Measurements from ENCODE around the gene C11orf21. TPM values are rescaled to one million over a fixed set of nuclear protein-coding genes. Genes with fewer than 3 reads are reported as not detected.

C11orf21 gene
- total RNA-seq, 1 donor = not detected

DNA sequence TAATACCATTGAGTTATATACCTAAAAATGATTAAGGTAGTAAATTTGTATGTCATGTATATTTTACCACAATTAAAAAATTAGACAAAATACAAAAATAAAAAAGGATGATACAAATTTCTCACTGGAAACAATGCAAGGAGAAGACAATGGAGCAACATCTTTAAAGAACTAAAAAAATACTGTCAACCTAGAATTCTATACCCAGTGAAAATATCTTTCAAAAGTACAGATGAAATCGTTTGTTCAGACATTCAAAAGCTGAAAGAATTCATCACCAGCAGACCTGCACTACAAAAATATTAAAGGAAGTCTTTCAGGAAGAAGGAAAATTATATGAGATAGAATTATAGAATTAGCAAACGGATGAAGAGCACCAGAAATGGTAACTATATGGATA, 21.5 kb downstream of the C11orf21 start:
- TF ChIP-seq, protein P1, sequence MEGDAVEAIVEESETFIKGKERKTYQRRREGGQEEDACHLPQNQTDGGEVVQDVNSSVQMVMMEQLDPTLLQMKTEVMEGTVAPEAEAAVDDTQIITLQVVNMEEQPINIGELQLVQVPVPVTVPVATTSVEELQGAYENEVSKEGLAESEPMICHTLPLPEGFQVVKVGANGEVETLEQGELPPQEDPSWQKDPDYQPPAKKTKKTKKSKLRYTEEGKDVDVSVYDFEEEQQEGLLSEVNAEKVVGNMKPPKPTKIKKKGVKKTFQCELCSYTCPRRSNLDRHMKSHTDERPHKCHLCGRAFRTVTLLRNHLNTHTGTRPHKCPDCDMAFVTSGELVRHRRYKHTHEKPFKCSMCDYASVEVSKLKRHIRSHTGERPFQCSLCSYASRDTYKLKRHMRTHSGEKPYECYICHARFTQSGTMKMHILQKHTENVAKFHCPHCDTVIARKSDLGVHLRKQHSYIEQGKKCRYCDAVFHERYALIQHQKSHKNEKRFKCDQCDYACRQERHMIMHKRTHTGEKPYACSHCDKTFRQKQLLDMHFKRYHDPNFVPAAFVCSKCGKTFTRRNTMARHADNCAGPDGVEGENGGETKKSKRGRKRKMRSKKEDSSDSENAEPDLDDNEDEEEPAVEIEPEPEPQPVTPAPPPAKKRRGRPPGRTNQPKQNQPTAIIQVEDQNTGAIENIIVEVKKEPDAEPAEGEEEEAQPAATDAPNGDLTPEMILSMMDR (IDR thresholded peaks at IDR 0.05; ENCODE audit: insufficient read depth, low read length) = no peak
- H3K4me3 ChIP-seq (ENCODE audit: low read depth, low read length) = no peak overlapping the region
- DNase-seq (ENCODE audit: low read depth) = no peak

DNA sequence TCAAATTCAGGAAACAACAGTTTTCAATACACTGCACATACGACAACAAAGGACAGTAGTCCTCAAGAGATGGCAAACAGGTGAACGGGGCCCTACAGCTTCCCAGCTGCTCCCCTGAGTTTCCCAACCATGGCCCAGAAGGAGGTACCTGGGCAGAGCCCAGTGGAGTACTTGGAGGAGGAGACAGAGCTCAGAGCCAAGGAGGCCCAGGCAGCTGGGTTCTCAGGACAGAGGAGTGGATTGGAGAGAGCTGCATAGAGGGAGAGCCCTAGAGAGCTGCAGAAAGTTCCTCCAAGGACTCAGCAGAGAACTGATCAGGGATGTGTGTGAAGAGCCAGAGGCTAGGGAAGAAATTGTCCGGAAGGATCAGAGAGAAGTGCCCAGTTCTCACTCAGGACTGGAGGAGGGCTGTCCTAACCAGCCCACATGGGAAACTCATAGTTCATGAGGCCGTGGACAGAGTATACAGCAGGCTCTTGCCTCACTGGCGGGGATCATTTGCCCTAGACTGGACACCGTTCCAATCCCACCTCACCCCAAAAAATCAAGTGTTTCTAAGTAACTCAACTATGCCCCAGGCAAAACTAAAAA, 23.7 kb downstream of the C11orf21 start:
- TF ChIP-seq, protein P1 (IDR thresholded peaks at IDR 0.05; ENCODE audit: insufficient read depth, low read length) = no peak
- DNase-seq (ENCODE audit: low read depth) = no peak
- no peak overlapping the region for H3K4me3 ChIP-seq (ENCODE audit: low read depth, low read length)

DNA sequence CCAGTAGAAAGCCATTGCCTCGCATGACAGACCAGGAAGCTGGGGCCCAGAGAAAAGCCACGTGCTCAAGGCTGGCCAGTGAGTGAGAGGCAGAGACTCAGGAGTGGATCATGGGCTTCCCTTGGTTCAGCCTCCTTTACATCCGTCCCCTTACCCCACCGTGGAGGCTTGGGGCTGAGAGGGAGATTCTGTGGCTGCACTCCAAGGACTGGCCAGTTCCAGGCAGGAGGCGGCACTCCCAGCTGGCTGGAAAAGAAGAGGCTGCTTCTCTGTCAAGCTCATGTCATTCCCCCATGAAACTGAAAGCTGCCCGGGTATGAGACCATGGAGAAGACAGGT, 24.7 kb downstream of the C11orf21 start:
- H3K4me3 ChIP-seq (ENCODE audit: low read depth, low read length) = no peak overlapping the region
- TF ChIP-seq, protein P1 (IDR thresholded peaks at IDR 0.05; ENCODE audit: insufficient read depth, low read length) = no peak
- DNase-seq (ENCODE audit: low read depth) = no peak

DNA sequence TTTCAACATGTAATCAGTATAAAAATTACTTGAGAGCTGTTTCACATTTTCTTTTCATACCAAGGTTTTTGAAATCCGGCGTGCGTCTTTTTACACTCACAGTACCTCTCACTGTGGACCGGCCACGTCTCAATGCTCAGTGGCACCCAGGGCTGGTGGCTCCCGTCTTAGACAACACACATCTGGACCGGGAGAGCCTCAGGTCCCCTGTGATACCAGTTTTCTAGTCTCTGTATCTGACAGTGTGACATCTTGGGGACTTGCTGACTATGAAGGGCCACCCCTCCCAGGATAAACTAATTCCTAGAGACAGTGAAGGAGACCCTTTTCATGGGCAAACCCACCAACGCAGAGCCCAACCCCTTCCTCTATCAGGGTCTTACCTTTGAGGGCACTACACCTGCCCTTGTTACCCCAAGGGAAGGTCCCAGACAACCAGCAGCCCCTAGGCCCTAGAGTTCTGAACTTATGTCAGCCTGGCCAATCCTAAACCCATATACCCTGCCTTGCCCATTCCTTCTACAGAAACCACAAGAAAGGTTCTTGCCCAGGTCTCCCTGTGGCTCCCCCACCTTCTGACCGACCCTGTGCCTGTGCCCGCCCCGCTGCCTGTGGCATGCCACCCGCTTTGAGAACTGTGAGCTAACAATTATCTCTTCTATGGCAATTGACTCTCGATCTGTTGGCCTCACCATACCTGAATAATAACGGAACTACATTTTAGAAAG, 25.3 kb downstream of the C11orf21 start:
- TF ChIP-seq, protein P1 (IDR thresholded peaks at IDR 0.05; ENCODE audit: insufficient read depth, low read length) = no peak
- no peak for DNase-seq (ENCODE audit: low read depth)
- H3K4me3 ChIP-seq (ENCODE audit: low read depth, low read length) = no peak overlapping the region

DNA sequence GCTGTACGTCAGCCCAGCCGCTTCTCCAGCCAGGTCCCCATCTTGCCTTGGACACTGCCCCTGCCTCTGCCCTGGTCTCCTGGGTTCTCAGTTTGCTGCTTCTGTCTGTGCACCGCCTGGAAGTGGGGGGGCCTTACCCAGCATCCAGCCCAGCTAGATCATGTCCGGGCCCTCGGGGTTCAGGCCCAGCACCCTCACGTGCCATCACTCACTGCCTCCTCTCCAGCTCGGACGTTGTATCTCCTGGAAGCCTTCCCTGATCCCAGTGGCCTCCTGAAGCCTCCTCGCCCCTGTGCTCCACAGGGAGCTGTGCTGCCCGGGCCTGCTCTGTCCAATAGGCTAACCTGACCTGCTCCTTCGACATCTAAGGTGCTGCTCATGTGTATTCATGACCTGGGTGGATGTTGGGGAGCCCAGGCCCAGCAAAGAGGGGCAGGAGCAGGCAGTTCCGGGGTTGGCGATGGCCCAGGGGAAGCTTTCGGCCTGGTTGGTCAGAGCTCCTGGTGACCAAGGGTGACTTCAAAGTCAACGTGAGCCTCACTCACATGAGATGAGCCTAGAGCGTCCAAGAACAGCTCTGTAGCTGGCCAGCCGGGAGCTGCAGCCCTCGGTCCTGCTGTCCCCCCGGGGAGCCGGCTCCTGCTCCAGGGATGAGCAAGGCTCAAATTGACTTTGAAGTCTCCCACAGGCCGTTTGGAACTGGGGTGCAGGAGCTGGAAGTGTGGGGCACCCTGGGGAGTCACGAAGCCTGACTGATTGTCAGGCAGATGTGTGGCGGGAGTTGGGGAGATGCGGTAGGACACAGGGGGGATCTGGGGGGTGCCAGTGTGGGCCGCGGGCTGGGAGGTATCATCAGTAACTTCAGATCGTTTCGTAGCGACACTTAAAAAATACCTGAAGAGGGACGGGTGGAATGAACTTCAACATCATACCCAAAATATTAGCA, 26.1 kb downstream of the C11orf21 start:
- DNase-seq (ENCODE audit: low read depth) = no peak
- no peak overlapping the region for H3K4me3 ChIP-seq (ENCODE audit: low read depth, low read length)
- TF ChIP-seq, protein P1 (IDR thresholded peaks at IDR 0.05; ENCODE audit: insufficient read depth, low read length) = no peak

DNA sequence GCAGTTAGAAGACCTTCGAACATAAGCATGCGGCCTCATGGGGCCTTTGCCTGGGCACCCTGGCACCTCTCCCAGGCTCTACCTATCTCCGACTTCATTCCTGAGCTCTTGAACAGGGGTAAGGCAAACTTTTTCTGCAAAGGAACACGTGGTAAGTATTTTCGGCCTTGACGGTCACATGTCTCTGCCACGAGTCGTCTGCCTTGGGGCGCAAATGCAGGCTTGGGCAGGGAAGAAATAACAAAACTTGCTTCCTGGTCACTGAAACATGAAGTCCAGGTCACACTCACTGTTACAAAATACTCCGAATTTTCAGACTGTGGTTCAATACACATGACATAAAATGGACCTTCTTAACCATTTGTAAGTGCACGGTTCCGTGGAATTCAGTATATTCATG, 27.9 kb downstream of the C11orf21 start:
- H3K4me3 ChIP-seq (ENCODE audit: low read depth, low read length) = no peak overlapping the region
- TF ChIP-seq, protein P1 (IDR thresholded peaks at IDR 0.05; ENCODE audit: insufficient read depth, low read length) = no peak
- DNase-seq (ENCODE audit: low read depth) = no peak

Measured in fibroblast of the aortic adventitia (primary cell).